ENCODE data around the gene TMC7. TPM values are rescaled to one million over a fixed set of nuclear protein-coding genes. Genes with fewer than 3 reads are reported as not detected.

The TMC7 gene
- total and polyA plus RNA-seq, 9 of the 15 experiments (the other 6 are each of a cell fraction or from before 2014, with no cell fraction given): 0.08 to 2.0 (median 1.5) TPM

DNA sequence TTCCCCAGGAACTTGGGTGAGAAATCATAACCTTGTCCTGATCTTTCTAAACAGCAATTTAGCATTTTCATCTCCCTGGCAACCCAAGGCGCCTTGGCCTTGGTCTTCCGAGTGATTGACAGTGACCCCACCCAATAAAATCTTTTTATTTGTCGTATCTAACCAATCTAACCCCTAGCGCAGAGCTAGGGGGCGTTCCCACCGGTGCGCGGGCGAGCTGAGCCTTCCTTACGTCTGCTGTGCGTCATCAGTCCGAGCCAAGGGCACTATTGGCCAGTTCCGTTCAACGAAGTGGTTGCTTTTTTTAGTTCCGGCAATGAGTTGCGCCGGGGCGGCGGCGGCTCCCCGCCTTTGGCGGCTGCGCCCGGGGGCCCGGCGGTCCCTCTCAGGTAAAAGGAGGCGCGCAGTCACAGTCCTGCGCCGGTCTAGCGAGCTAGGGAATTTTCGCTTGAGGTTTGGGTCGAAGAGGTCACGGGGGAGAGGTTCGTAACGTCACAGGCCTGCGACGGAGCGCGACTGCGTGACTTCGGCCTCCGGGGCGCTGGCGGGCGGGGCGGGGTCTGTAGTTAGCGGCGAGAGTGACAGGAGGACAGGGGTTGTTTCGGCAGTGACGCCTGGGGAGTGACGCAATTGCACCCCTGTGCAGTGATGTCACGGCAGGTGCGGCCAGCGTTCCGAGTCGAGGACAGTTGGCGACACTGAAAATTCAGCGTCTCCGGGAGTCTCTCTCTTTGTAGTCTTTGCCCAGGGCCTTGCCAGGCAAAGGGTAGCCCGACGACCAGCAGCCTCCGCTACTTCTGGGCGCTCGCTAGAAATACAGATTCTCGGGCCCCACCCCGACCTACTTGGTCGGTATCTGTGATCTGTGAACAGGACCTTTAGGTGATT lies 83.9 kb downstream of the TMC7 start, which contains the start of gene COQ7 (continued):
- TF ChIP-seq ZSCAN32 (CRISPR knock-in tag; IDR thresholded peaks at IDR 0.05) (no peak), VEZF1 (CRISPR knock-in tag; IDR thresholded peaks at IDR 0.05) (peak; percentile 85), CREBBP (IDR thresholded peaks at IDR 0.05; ENCODE audit: low read depth, low read length) (no peak), NFYB (IDR thresholded peaks at IDR 0.05; ENCODE audit: extremely low read depth, insufficient read length) (peak; percentile 76), ZNF766 (CRISPR knock-in tag; conservative IDR thresholded peaks at IDR 0.05) (peak; percentile 66; the same call in 1 of the 2 replicates), HDAC6 (IDR thresholded peaks at IDR 0.05; ENCODE audit: low read depth, low read length) (no peak), PRMT5 (CRISPR knock-in tag; IDR thresholded peaks at IDR 0.05) (no peak), HDGF (IDR thresholded peaks at IDR 0.05) (no peak), CAMTA2 (CRISPR knock-in tag; conservative IDR thresholded peaks at IDR 0.05) (no peak), SREBF1 (IDR thresholded peaks at IDR 0.05; ENCODE audit: borderline replicate concordance, low read depth, low read length) (no peak), GATAD2A (IDR thresholded peaks at IDR 0.05) (no peak), SIN3B (IDR thresholded peaks at IDR 0.05; ENCODE audit: low read depth) (peak; percentile 95), FOXJ2 (tag; IDR thresholded peaks at IDR 0.05) (peak; percentile 84)
- TF ChIP-seq, protein P1, sequence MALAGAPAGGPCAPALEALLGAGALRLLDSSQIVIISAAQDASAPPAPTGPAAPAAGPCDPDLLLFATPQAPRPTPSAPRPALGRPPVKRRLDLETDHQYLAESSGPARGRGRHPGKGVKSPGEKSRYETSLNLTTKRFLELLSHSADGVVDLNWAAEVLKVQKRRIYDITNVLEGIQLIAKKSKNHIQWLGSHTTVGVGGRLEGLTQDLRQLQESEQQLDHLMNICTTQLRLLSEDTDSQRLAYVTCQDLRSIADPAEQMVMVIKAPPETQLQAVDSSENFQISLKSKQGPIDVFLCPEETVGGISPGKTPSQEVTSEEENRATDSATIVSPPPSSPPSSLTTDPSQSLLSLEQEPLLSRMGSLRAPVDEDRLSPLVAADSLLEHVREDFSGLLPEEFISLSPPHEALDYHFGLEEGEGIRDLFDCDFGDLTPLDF (CRISPR knock-in tag; IDR thresholded peaks at IDR 0.05): no peak
- TF ChIP-seq, protein P2, sequence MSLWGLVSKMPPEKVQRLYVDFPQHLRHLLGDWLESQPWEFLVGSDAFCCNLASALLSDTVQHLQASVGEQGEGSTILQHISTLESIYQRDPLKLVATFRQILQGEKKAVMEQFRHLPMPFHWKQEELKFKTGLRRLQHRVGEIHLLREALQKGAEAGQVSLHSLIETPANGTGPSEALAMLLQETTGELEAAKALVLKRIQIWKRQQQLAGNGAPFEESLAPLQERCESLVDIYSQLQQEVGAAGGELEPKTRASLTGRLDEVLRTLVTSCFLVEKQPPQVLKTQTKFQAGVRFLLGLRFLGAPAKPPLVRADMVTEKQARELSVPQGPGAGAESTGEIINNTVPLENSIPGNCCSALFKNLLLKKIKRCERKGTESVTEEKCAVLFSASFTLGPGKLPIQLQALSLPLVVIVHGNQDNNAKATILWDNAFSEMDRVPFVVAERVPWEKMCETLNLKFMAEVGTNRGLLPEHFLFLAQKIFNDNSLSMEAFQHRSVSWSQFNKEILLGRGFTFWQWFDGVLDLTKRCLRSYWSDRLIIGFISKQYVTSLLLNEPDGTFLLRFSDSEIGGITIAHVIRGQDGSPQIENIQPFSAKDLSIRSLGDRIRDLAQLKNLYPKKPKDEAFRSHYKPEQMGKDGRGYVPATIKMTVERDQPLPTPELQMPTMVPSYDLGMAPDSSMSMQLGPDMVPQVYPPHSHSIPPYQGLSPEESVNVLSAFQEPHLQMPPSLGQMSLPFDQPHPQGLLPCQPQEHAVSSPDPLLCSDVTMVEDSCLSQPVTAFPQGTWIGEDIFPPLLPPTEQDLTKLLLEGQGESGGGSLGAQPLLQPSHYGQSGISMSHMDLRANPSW (CRISPR knock-in tag; IDR thresholded peaks at IDR 0.05): no peak
- TF ChIP-seq, protein P3, sequence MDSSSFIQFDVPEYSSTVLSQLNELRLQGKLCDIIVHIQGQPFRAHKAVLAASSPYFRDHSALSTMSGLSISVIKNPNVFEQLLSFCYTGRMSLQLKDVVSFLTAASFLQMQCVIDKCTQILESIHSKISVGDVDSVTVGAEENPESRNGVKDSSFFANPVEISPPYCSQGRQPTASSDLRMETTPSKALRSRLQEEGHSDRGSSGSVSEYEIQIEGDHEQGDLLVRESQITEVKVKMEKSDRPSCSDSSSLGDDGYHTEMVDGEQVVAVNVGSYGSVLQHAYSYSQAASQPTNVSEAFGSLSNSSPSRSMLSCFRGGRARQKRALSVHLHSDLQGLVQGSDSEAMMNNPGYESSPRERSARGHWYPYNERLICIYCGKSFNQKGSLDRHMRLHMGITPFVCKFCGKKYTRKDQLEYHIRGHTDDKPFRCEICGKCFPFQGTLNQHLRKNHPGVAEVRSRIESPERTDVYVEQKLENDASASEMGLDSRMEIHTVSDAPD (CRISPR knock-in tag; IDR thresholded peaks at IDR 0.05): no peak
- TF ChIP-seq, protein P4, sequence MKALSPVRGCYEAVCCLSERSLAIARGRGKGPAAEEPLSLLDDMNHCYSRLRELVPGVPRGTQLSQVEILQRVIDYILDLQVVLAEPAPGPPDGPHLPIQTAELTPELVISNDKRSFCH (CRISPR knock-in tag; IDR thresholded peaks at IDR 0.05): no peak
- TF ChIP-seq, protein P4 (tag; IDR thresholded peaks at IDR 0.05): no peak
- TF ChIP-seq, protein P5, sequence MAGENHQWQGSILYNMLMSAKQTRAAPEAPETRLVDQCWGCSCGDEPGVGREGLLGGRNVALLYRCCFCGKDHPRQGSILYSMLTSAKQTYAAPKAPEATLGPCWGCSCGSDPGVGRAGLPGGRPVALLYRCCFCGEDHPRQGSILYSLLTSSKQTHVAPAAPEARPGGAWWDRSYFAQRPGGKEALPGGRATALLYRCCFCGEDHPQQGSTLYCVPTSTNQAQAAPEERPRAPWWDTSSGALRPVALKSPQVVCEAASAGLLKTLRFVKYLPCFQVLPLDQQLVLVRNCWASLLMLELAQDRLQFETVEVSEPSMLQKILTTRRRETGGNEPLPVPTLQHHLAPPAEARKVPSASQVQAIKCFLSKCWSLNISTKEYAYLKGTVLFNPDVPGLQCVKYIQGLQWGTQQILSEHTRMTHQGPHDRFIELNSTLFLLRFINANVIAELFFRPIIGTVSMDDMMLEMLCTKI (IDR thresholded peaks at IDR 0.05; ENCODE audit: partially characterized antibody): no peak

Data from K562 (cell line).